ENCODE data around the gene NISCH. TPM values are rescaled to one million over a fixed set of nuclear protein-coding genes. Genes with fewer than 3 reads are reported as not detected.

NISCH gene
- total and polyA plus RNA-seq, 2 donors (not counting 3 experiments of a cell fraction or from before 2014, with no cell fraction given) = 156 to 178 TPM

DNA sequence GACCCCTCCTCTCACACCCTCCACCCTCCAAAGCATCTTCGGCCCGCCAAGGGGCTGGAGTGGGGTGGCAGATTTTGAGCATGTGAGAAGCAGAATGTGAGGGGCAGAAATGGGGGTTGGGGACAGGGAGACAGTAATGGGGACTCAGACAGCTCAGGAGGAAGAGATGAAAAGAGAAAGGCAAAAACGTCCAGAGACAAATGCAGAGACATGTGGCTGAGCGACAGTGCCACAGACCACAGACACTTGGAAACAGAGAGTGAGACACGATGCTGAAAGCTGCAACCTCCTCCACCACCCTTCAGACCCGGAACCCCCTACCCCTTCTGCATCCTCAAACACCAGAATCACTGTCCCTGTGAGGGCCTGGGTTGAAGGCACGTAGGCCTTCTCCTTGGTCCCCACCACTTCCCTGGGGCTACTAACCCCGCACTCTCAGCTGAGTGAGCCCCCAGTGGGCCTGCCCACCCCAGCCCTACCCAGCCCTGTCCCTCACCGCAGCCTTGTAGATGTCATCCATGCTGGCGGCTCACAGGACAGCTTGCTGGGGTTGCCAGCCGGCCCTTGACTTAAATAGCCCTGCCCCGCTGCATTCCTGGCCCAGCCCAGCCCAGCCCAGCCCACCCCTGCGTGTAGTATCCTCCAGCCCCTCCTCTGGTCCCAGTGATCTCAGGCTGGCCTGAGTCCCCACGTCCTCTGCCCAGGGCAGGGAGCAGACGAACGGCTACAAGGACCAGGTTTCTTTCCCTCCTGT is 1.7 kb upstream of the NISCH start, which contains the start of gene TNNC1:
TNNC1 (minus strand) TSS at position 546 of the 754 bp plus-strand sequence; CDS start at position 520, 26 bp downstream.
- intact Hi-C loops (cut with micrococcal nuclease) (no loop called here), dilution Hi-C loops (cut with MboI; ENCODE audit: extremely low pct_ligation_motif_present, low sequenced_read_pairs) (no loop called here)
- Histone ChIP-seq H3K79me2 (ENCODE audit: control insufficient read depth, insufficient read depth, low read length) (peaks cover 32% of the 10 kb centered on the region), H2AFZ (ENCODE audit: low read depth, low read length) (peak within 1 kb of the TSS; percentile 99), H3K4me3 (replicated peaks in 1 of 3; ENCODE audit: insufficient read depth in 1 of 3, low read depth in 1 of 3, low read length in 3 of 3) (no peak within 1 kb of the TSS), H3K4me2 (ENCODE audit: insufficient read depth, low read length) (peak within 1 kb of the TSS; percentile 86), H3K9me1 (replicated peaks; ENCODE audit: control insufficient read depth, extremely low read depth, insufficient read depth, low read length) (no peaks in the 10 kb centered on the region), H3K9me3 (replicated peaks; ENCODE audit: control insufficient read depth, insufficient read depth, low read length) (no peaks in the 10 kb centered on the region), H3K36me3 (ENCODE audit: control insufficient read depth in 2 of 2, extremely low read depth in 1 of 2, insufficient read depth in 2 of 2, low read length in 2 of 2) (peaks cover 7 to 13% of the 10 kb centered on the region in 2 experiments), H3K27ac (ENCODE audit: insufficient read depth, low read depth, low read length) (peak within 1 kb of the TSS; percentile 69), H4K20me1 (replicated peaks; ENCODE audit: control insufficient read depth, extremely low read depth, insufficient read depth, low read length) (no peaks in the 10 kb centered on the region), H3K27me3 (ENCODE audit: control insufficient read depth in 2 of 2, insufficient read depth in 2 of 2, low read length in 2 of 2) (no peaks in the 10 kb centered on the region), H3K9ac (replicated peaks; ENCODE audit: extremely low read depth, insufficient read depth, low read length) (no peak within 1 kb of the TSS), H3K4me1 (ENCODE audit: control insufficient read depth, extremely low read depth, insufficient read depth, low read length) (peaks cover 17% of the 10 kb centered on the region)
- DNase-seq (ENCODE audit: low read depth, low spot score) (no peak), FAIRE-seq (no peak)
- no TSS peak for BruUV-seq (replicated peaks)
- no peak for TF ChIP-seq POLR2A (IDR thresholded peaks at IDR 0.05; ENCODE audit: low read depth, low read length)
- TF ChIP-seq MYC (IDR thresholded peaks at IDR 0.05; ENCODE audit: low read depth, low read length) = no peak
- TF ChIP-seq, protein P1, sequence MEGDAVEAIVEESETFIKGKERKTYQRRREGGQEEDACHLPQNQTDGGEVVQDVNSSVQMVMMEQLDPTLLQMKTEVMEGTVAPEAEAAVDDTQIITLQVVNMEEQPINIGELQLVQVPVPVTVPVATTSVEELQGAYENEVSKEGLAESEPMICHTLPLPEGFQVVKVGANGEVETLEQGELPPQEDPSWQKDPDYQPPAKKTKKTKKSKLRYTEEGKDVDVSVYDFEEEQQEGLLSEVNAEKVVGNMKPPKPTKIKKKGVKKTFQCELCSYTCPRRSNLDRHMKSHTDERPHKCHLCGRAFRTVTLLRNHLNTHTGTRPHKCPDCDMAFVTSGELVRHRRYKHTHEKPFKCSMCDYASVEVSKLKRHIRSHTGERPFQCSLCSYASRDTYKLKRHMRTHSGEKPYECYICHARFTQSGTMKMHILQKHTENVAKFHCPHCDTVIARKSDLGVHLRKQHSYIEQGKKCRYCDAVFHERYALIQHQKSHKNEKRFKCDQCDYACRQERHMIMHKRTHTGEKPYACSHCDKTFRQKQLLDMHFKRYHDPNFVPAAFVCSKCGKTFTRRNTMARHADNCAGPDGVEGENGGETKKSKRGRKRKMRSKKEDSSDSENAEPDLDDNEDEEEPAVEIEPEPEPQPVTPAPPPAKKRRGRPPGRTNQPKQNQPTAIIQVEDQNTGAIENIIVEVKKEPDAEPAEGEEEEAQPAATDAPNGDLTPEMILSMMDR (IDR thresholded peaks at IDR 0.05; ENCODE audit: extremely low read depth in 1 of 2, insufficient read depth in 1 of 2, low read depth in 1 of 2, low read length in 2 of 2) = no peak
- TF ChIP-seq GATA2 (IDR thresholded peaks at IDR 0.05; ENCODE audit: insufficient read depth, insufficient read length, low read depth, low read length) = no peak
- TF ChIP-seq, protein P2, sequence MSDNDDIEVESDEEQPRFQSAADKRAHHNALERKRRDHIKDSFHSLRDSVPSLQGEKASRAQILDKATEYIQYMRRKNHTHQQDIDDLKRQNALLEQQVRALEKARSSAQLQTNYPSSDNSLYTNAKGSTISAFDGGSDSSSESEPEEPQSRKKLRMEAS (IDR thresholded peaks at IDR 0.05; ENCODE audit: insufficient read depth, insufficient read length) = no peak
- TF ChIP-seq POLR2AphosphoS5 (IDR thresholded peaks at IDR 0.05; ENCODE audit: insufficient read depth, low read depth, low read length) = no peak
- no peak for TF ChIP-seq EZH2 (IDR thresholded peaks at IDR 0.05; ENCODE audit: borderline replicate concordance, low read depth, low read length, severe bottlenecking)
- TF ChIP-seq FOS (IDR thresholded peaks at IDR 0.05; ENCODE audit: borderline replicate concordance, insufficient read depth, low read length) = no peak
- TF ChIP-seq JUN (IDR thresholded peaks at IDR 0.05; ENCODE audit: borderline replicate concordance, insufficient read depth, insufficient read length, low read depth) = no peak
- ChIA-PET CTCF (interaction anchor here (0.7 to 1.0 kb wide), 2 partner anchors 26 to 41 kb away, joined by 4 read pairs; no protein-coding TSS in a partner anchor), POLR2A (no interaction called here)

All from endothelial cell of umbilical vein (primary cell).